Kidney (tissue), 14 donors: ENCODE data around the gene TFPI2. TPM values are rescaled to one million over a fixed set of nuclear protein-coding genes. Genes with fewer than 3 reads are reported as not detected.

Experiments
- DNase-seq, 5 donors: peaks; one replicate each; pipeline ENCODE4 v3.0.0-alpha.2; 2013 to 2020
- FAIRE-seq: peaks from 2 replicates; lab custom pipeline; 2012; peaks lifted over from hg19 to GRCh38; lab: Jason Lieb, UNC
- H3K27ac ChIP-seq, 2 donors: one replicate each; pipeline ENCODE4 v1.7.0; 2013; ENCODE audit warnings: low read depth in 2 of 2, low read length in 2 of 2, inconsistent platforms in 1 of 2
- H3K27me3 ChIP-seq: one replicate; pipeline ENCODE4 v1.7.1; 2013; ENCODE audit warnings: low read length, inconsistent platforms; ENCODE audit not compliant: control insufficient read depth, insufficient read depth
- H3K36me3 ChIP-seq, 3 donors: one replicate each; pipeline versions ENCODE4 v1.7.0 to v1.7.1; 2013; ENCODE audit warnings: low read length in 3 of 3, control low read depth in 1 of 3, inconsistent platforms in 1 of 3; ENCODE audit not compliant: insufficient read depth in 3 of 3, control insufficient read depth in 2 of 3
- H3K4me1 ChIP-seq, 3 donors: one replicate each; pipeline versions ENCODE4 v1.7.0 to v1.7.1; 2013; ENCODE audit warnings: low read length in 3 of 3, inconsistent platforms in 1 of 3, low read depth in 1 of 3; ENCODE audit not compliant: control insufficient read depth in 2 of 3, insufficient read depth in 2 of 3
- H3K4me3 ChIP-seq, 3 donors: one replicate each; pipeline versions ENCODE4 v1.7.0 to v1.8.1; 2013; ENCODE audit warnings: low read length in 3 of 3, control low read depth in 1 of 3, inconsistent platforms in 1 of 3
- H3K9ac ChIP-seq, 3 donors: one replicate each; pipeline versions ENCODE4 v1.7.0 to v1.7.1; 2013; ENCODE audit warnings: low read length in 3 of 3, control low read depth in 1 of 3, inconsistent platforms in 1 of 3
- H3K9me3 ChIP-seq, 3 donors: one replicate each; pipeline versions ENCODE4 v1.7.0 to v1.7.1; 2013; ENCODE audit warnings: low read length in 3 of 3, control low read depth in 1 of 3, inconsistent platforms in 1 of 3; ENCODE audit not compliant: control insufficient read depth in 2 of 3, insufficient read depth in 1 of 3
- intact Hi-C: fragments of 100-400 bp; cut with DNase I; formaldehyde crosslinking; loops from one replicate; pipeline ENCODE4 v1.11.1; 2022
- polyA plus RNA-seq: library from polyadenylated mRNA; stranded (reverse); fragments of 350-450 nt; fragmentation: Illumina TruSeq; extraction: RNeasy Lipid Tissue Mini Kit (QIAGEN cat#74804); gene quantifications from one replicate; pipeline ENCODE4 v1.2.3, GENCODE V29; 2014; ENCODE audit warnings: low read depth, low replicate concordance; ENCODE audit not compliant: insufficient read depth
- total RNA-seq: library from RNA; stranded (reverse); fragmentation: NEBNext Ultra II Directional; extraction: Animal tissue kit (Norgen Biotek cat#: 25700); gene quantifications from one replicate; pipeline ENCODE4 v1.2.1, GENCODE V29; 2021
- TF ChIP-seq, protein P1 (sequence below): IDR thresholded peaks from 3 replicates; pipeline ENCODE4 v1.5.1; 2012; ENCODE audit warnings: mild to moderate bottlenecking, moderate library complexity, borderline replicate concordance; ENCODE audit not compliant: insufficient read depth; ENCODE audit errors: extremely low read depth
- donor health status: control.
- donor health status: control.
- donor health status: control.
- donor health status: control.
- donor health status: control.
- donor health status: DM: yes; HTN: yes; CAD: no.
- donor health status: Normal renal cell carcinoma (clear cell type).

The TFPI2 gene
- total and polyA plus RNA-seq, 2 donors from 2014 or later: 7.8 to 42.5 TPM

DNA sequence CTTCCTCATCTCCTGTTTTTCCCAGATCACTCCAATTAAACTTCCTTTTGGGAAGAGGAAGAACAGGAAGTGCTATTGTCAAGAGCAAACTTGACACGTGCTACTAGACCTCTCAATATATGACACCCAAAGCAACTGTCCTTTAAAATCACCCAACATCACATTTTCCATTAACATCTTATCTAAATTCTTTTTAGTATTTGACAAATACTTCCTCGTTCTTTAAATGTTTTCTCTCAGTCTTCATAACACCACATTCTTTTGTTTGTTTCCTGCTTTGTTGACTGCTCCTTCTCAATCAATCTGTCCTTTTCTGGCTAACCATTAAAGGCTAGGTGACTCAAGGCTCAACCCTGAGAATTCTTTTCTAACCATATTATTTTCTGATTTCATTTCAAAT is 7.1 kb upstream of the TFPI2 start:
- FAIRE-seq: no peak
- H3K9ac ChIP-seq: no peak overlapping the region
- no peaks in the 10 kb centered on the region for H3K9me3 ChIP-seq
- no peaks in the 10 kb centered on the region for H3K27me3 ChIP-seq
- intact Hi-C loops: loop anchor here (10.0 kb wide), 1 partner anchor 187 kb away; no protein-coding TSS in a partner anchor
- H3K4me3 ChIP-seq: no peak overlapping the region
- no peaks in the 10 kb centered on the region for H3K36me3 ChIP-seq
- no peak for DNase-seq
- TF ChIP-seq, protein P1, sequence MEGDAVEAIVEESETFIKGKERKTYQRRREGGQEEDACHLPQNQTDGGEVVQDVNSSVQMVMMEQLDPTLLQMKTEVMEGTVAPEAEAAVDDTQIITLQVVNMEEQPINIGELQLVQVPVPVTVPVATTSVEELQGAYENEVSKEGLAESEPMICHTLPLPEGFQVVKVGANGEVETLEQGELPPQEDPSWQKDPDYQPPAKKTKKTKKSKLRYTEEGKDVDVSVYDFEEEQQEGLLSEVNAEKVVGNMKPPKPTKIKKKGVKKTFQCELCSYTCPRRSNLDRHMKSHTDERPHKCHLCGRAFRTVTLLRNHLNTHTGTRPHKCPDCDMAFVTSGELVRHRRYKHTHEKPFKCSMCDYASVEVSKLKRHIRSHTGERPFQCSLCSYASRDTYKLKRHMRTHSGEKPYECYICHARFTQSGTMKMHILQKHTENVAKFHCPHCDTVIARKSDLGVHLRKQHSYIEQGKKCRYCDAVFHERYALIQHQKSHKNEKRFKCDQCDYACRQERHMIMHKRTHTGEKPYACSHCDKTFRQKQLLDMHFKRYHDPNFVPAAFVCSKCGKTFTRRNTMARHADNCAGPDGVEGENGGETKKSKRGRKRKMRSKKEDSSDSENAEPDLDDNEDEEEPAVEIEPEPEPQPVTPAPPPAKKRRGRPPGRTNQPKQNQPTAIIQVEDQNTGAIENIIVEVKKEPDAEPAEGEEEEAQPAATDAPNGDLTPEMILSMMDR: no peak
- no peaks in the 10 kb centered on the region for H3K4me1 ChIP-seq
- no peak overlapping the region for H3K27ac ChIP-seq

DNA sequence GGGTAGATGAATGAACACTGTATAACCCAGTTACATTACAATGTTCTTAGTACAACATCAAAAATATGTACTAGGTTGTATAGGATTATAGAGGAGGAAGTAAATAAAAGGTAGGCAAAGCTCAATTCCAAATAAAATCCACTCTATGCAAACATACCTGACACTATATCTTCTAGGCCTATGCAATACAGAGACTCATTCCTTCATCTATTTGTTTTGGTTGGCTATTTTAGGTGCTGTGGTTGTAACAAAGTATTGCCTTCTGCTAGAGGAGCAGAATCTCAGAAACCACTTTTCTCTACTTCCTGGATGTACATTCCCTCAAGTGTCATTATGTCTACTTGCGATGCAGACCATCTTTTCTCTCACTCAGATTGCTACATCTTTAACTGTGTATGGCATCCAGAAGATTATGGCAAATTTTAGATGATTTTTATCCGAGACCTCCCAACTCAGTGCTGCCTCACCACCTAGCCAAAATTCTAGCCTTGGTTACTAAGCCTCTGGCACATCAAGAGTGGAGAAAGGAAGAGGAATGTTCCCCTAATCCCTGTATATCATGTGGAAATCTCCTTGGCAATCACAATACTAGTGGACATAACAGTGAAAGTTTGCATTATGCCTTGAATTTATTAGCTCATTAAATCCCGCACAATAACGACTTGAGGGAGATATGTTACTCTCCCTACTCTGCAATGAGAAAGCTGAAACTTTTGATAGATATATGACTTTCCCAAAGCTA is 5.5 kb upstream of the TFPI2 start:
- FAIRE-seq (no peak), DNase-seq (peak in 1 of 5 donors; percentile 23)
- Histone ChIP-seq H3K4me1 (no peaks in the 10 kb centered on the region), H3K9me3 (no peaks in the 10 kb centered on the region), H3K9ac (no peak overlapping the region), H3K36me3 (no peaks in the 10 kb centered on the region), H3K4me3 (no peak overlapping the region), H3K27ac (no peak overlapping the region), H3K27me3 (no peaks in the 10 kb centered on the region)
- TF ChIP-seq, protein P1: no peak
- intact Hi-C loops: loop anchor here (10.0 kb wide), 1 partner anchor 189 kb away; no protein-coding TSS in a partner anchor

DNA sequence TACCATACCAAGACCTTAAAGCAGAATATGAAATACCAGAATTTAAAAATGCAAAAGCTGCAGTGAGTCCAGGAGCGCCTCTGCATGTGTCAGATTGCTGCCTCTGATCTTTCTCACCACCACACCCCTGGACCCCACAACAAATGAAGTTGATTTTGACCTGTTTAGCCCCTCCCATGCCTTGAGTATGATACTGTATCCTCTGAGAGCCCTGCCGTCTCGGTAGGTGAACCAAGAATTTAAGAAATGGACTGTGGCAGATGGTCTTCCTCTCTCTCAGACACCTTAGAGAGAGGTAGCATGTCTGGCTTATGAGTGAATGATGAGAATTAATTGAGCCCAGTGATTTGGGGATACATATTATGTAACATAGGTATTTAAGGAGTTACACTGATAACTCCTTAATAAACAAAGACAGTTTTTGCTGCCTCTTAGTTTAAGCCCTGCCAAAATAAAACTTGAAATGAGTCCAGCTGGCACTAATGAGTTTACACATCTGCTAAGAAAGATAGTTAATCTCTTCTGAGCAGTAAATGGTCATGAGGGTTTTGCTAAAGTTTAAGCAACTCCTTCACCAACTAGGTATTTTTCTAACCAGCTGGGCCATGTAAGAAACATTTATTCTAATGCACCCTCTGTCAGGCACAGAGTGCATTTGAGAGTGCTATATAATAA is 4.5 kb upstream of the TFPI2 start:
- intact Hi-C loops: loop anchor here (10.0 kb wide), 1 partner anchor 190 kb away; no protein-coding TSS in a partner anchor
- H3K9ac ChIP-seq: no peak overlapping the region
- no peaks in the 10 kb centered on the region for H3K9me3 ChIP-seq
- peaks cover 0 to 2% (median 0%) of the 10 kb centered on the region in 3 donors for H3K4me1 ChIP-seq
- H3K27me3 ChIP-seq: no peaks in the 10 kb centered on the region
- H3K4me3 ChIP-seq: no peak overlapping the region
- TF ChIP-seq, protein P1: no peak
- no peaks in the 10 kb centered on the region for H3K36me3 ChIP-seq
- H3K27ac ChIP-seq: no peak overlapping the region
- FAIRE-seq (no peak), DNase-seq (peak in 1 of 5 donors; percentile 22)
